GM23338 (cell line): ENCODE measurements around the gene ME2. TPM values are rescaled to one million over a fixed set of nuclear protein-coding genes. Genes with fewer than 3 reads are reported as not detected.

Experiments
- ATAC-seq: fragments of 200-7000 bp; cut with Tn5 transposase; 3 replicates; pipeline ENCODE4 v1.9.1; 2020
- DNase-seq: peaks from one replicate; pipeline ENCODE4 v3.0.0-alpha.2; 2015; ENCODE audit warnings: low spot score
- H2AFZ ChIP-seq: fragments of 200-600 bp; sonication (generic); 2 replicates; pipeline ENCODE4 v1.8.0; 2016; ENCODE audit warnings: antibody characterized with exemption, mild to moderate bottlenecking, moderate library complexity
- H3F3A ChIP-seq: fragments of 200-600 bp; sonication (generic); replicated peaks from 2 replicates; pipeline ENCODE4 v1.8.0; 2017; ENCODE audit warnings: antibody characterized with exemption, mixed run types, low read depth
- H3K27ac ChIP-seq: fragments of 200-600 bp; sonication (generic); 2 replicates; pipeline ENCODE4 v1.6.1; 2016; ENCODE audit warnings: low read depth
- H3K27me3 ChIP-seq: fragments of 200-600 bp; sonication (generic); 2 replicates; pipeline ENCODE4 v1.8.0; 2016; ENCODE audit warnings: mild to moderate bottlenecking, mixed run types, moderate library complexity; ENCODE audit not compliant: insufficient read depth
- H3K36me3 ChIP-seq: fragments of 200-600 bp; sonication (generic); 2 replicates; pipeline ENCODE4 v1.8.0; 2016; ENCODE audit warnings: mild to moderate bottlenecking; ENCODE audit not compliant: insufficient read depth
- H3K4me1 ChIP-seq: fragments of 200-600 bp; sonication (generic); 2 replicates; pipeline ENCODE4 v1.8.0; 2016; ENCODE audit warnings: mild to moderate bottlenecking, moderate library complexity; ENCODE audit not compliant: insufficient read depth
- H3K4me2 ChIP-seq: fragments of 200-600 bp; sonication (generic); 2 replicates; pipeline ENCODE4 v1.7.1; 2017; ENCODE audit warnings: mixed run types
- H3K4me3 ChIP-seq: fragments of 200-600 bp; sonication (generic); 2 replicates; pipeline ENCODE4 v1.6.1; 2016; ENCODE audit warnings: mixed run types
- H3K79me2 ChIP-seq: fragments of 200-600 bp; sonication (generic); replicated peaks from 2 replicates; pipeline ENCODE4 v1.8.0; 2017; ENCODE audit warnings: mild to moderate bottlenecking; ENCODE audit not compliant: insufficient read depth
- H3K9me2 ChIP-seq: fragments of 200-600 bp; sonication (generic); 2 replicates; pipeline ENCODE4 v1.8.0; 2017; ENCODE audit not compliant: insufficient read depth
- H4K20me1 ChIP-seq: fragments of 200-600 bp; sonication (generic); replicated peaks from 2 replicates; pipeline ENCODE4 v1.8.0; 2017; ENCODE audit warnings: mild to moderate bottlenecking; ENCODE audit not compliant: insufficient read depth
- H3K27ac Mint-ChIP-seq: 2 replicates; pipeline ENCODE4 v1.8.0; 2020; ENCODE audit warnings: inconsistent platforms, mild to moderate bottlenecking, moderate library complexity, mixed read lengths
- H3K27me3 Mint-ChIP-seq: 3 replicates; pipeline ENCODE4 v1.8.0; 2022; ENCODE audit warnings: low read depth, mild to moderate bottlenecking, moderate library complexity, mixed read lengths, inconsistent platforms; ENCODE audit not compliant: insufficient read depth, poor library complexity
- H3K36me3 Mint-ChIP-seq: 3 replicates; pipeline ENCODE4 v1.8.0; 2021; ENCODE audit warnings: low read depth, mild to moderate bottlenecking, inconsistent platforms, moderate library complexity, mixed read lengths
- H3K4me1 Mint-ChIP-seq: 3 replicates; pipeline ENCODE4 v1.8.0; 2020; ENCODE audit warnings: mild to moderate bottlenecking, inconsistent platforms, mixed read lengths
- H3K4me3 Mint-ChIP-seq: 3 replicates; pipeline ENCODE4 v1.8.0; 2021; ENCODE audit warnings: moderate library complexity, mild to moderate bottlenecking, inconsistent platforms, mixed read lengths
- H3K9me3 Mint-ChIP-seq: 3 replicates; pipeline ENCODE4 v1.8.0; 2020; ENCODE audit warnings: moderate library complexity, mild to moderate bottlenecking, inconsistent platforms, mixed read lengths
- CREB1 ChIP-seq: fragments of 250-450 bp; sonication (Bioruptor Pico); IDR thresholded peaks from 2 replicates; pipeline ENCODE4 v1.5.0; 2020; ENCODE audit warnings: low read depth, mild to moderate bottlenecking, moderate library complexity
- EZH2 ChIP-seq: fragments of 200-600 bp; sonication (generic); IDR thresholded peaks from one replicate; pipeline ENCODE4 v1.8.0; 2017; ENCODE audit warnings: antibody characterized with exemption, mild to moderate bottlenecking, low read depth; ENCODE audit not compliant: unreplicated experiment
- EZH2phosphoT487 ChIP-seq: fragments of 200-600 bp; sonication (generic); IDR thresholded peaks from one replicate; pipeline ENCODE4 v1.8.1; 2018; ENCODE audit warnings: antibody characterized with exemption; ENCODE audit not compliant: unreplicated experiment
- JUNB ChIP-seq: IDR thresholded peaks from one replicate; pipeline ENCODE4 v1.6.1; 2016; ENCODE audit warnings: antibody characterized with exemption; ENCODE audit not compliant: unreplicated experiment
- NANOG ChIP-seq: IDR thresholded peaks from 2 replicates; pipeline ENCODE4 v1.6.1; 2016; ENCODE audit warnings: antibody characterized with exemption, borderline replicate concordance
- POLR2AphosphoS5 ChIP-seq: IDR thresholded peaks from 2 replicates; pipeline ENCODE4 v1.6.1; 2016; ENCODE audit warnings: antibody characterized with exemption, low read depth
- STAT1 ChIP-seq: IDR thresholded peaks from one replicate; pipeline ENCODE4 v1.6.1; 2016; ENCODE audit warnings: antibody characterized with exemption; ENCODE audit not compliant: unreplicated experiment
- ZNF331 ChIP-seq: fragments of 250-450 bp; sonication (Bioruptor Pico); IDR thresholded peaks from 2 replicates; pipeline ENCODE4 v1.5.0; 2020; ENCODE audit warnings: low read depth, mild to moderate bottlenecking, moderate library complexity
- polyA plus RNA-seq: library from polyadenylated mRNA; unstranded; fragments of >200 nt; fragmentation: Nextera tagmentation; extraction: Ambion mirVana; gene quantifications from 2 replicates; pipeline ENCODE4 v1.2.1, GENCODE V29; 2016
- total RNA-seq: library from RNA; depleted of rRNA; stranded (reverse); fragments of >200 nt; shearing (Covaris generic); gene quantifications from 2 replicates; pipeline ENCODE4 v1.2.3, GENCODE V29; 2014
- TF ChIP-seq, protein P1 (sequence below): IDR thresholded peaks from one replicate; pipeline ENCODE4 v1.6.1; 2018; ENCODE audit warnings: antibody characterized with exemption; ENCODE audit not compliant: unreplicated experiment
- TF ChIP-seq, protein P2 (sequence below), 2 experiments: fragments of 200-600 bp in 1 of 2; sonication (generic) in 1 of 2; conservative IDR thresholded peaks; 2 replicates each; pipeline versions ENCODE4 v1.5.1 to v1.6.1; 2016 to 2017; ENCODE audit warnings: antibody characterized with exemption in 2 of 2, low read depth in 2 of 2, mild to moderate bottlenecking in 2 of 2, moderate library complexity in 1 of 2
- TF ChIP-seq, protein P3 (sequence below): IDR thresholded peaks from 2 replicates; pipeline ENCODE4 v1.6.1; 2016; ENCODE audit warnings: antibody characterized with exemption

Gene ME2
- total and polyA plus RNA-seq, 2 experiments from 2014 or later, result 61.0 to 102 TPM

DNA sequence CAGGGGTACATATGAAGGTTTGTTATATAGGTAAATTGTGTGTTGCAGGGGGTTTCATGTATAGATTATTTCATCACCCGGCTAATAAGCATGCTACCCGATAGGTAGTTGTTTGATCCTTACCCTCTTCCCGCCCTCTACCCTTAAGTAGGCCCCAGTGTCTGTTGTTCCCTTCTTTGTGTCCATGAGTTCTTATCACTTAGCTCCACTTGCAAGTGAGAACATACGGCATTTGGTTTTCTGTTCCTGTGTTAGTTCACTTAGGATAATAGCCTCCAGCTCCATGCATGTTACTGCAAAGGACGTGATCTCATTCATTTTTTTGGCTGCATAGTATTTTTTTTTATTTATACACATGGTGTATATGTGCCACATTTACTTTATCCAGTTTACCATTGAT is 54.8 kb downstream of the ME2 start:
- Histone ChIP-seq H3K36me3 (peaks cover 9% of the 10 kb centered on the region), H3K79me2 (no peaks in the 10 kb centered on the region), H3F3A (no peaks in the 10 kb centered on the region), H3K9me2 (no peaks in the 10 kb centered on the region), H3K4me3 (no peak overlapping the region), H3K4me2 (no peak overlapping the region), H3K27me3 (no peaks in the 10 kb centered on the region), H4K20me1 (no peaks in the 10 kb centered on the region), H3K27ac (no peak overlapping the region), H3K4me1 (no peaks in the 10 kb centered on the region), H2AFZ (no peak overlapping the region)
- Mint-ChIP-seq H3K27me3 (peaks cover 2% of the 10 kb centered on the region), H3K4me1 (no peaks in the 10 kb centered on the region), H3K27ac (no peak overlapping the region), H3K4me3 (no peak overlapping the region), H3K9me3 (no peaks in the 10 kb centered on the region), H3K36me3 (peaks cover 18% of the 10 kb centered on the region; the same call in 1 of the 3 replicates)
- ATAC-seq (no peak), DNase-seq (no peak)
- no peak for TF ChIP-seq POLR2AphosphoS5
- TF ChIP-seq CREB1, result no peak
- TF ChIP-seq JUNB, result no peak
- TF ChIP-seq, protein P1, sequence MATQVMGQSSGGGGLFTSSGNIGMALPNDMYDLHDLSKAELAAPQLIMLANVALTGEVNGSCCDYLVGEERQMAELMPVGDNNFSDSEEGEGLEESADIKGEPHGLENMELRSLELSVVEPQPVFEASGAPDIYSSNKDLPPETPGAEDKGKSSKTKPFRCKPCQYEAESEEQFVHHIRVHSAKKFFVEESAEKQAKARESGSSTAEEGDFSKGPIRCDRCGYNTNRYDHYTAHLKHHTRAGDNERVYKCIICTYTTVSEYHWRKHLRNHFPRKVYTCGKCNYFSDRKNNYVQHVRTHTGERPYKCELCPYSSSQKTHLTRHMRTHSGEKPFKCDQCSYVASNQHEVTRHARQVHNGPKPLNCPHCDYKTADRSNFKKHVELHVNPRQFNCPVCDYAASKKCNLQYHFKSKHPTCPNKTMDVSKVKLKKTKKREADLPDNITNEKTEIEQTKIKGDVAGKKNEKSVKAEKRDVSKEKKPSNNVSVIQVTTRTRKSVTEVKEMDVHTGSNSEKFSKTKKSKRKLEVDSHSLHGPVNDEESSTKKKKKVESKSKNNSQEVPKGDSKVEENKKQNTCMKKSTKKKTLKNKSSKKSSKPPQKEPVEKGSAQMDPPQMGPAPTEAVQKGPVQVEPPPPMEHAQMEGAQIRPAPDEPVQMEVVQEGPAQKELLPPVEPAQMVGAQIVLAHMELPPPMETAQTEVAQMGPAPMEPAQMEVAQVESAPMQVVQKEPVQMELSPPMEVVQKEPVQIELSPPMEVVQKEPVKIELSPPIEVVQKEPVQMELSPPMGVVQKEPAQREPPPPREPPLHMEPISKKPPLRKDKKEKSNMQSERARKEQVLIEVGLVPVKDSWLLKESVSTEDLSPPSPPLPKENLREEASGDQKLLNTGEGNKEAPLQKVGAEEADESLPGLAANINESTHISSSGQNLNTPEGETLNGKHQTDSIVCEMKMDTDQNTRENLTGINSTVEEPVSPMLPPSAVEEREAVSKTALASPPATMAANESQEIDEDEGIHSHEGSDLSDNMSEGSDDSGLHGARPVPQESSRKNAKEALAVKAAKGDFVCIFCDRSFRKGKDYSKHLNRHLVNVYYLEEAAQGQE, result no peak
- TF ChIP-seq EZH2phosphoT487, result no peak
- TF ChIP-seq ZNF331 (CRISPR knock-in tag), result no peak
- TF ChIP-seq EZH2, result no peak
- TF ChIP-seq STAT1, result no peak
- no peak for TF ChIP-seq NANOG
- TF ChIP-seq, protein P2, sequence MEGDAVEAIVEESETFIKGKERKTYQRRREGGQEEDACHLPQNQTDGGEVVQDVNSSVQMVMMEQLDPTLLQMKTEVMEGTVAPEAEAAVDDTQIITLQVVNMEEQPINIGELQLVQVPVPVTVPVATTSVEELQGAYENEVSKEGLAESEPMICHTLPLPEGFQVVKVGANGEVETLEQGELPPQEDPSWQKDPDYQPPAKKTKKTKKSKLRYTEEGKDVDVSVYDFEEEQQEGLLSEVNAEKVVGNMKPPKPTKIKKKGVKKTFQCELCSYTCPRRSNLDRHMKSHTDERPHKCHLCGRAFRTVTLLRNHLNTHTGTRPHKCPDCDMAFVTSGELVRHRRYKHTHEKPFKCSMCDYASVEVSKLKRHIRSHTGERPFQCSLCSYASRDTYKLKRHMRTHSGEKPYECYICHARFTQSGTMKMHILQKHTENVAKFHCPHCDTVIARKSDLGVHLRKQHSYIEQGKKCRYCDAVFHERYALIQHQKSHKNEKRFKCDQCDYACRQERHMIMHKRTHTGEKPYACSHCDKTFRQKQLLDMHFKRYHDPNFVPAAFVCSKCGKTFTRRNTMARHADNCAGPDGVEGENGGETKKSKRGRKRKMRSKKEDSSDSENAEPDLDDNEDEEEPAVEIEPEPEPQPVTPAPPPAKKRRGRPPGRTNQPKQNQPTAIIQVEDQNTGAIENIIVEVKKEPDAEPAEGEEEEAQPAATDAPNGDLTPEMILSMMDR (conservative IDR thresholded peaks at IDR 0.05; ENCODE audit: low read depth in 2 of 2), result no peak
- TF ChIP-seq, protein P3, sequence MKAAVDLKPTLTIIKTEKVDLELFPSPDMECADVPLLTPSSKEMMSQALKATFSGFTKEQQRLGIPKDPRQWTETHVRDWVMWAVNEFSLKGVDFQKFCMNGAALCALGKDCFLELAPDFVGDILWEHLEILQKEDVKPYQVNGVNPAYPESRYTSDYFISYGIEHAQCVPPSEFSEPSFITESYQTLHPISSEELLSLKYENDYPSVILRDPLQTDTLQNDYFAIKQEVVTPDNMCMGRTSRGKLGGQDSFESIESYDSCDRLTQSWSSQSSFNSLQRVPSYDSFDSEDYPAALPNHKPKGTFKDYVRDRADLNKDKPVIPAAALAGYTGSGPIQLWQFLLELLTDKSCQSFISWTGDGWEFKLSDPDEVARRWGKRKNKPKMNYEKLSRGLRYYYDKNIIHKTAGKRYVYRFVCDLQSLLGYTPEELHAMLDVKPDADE, result no peak
